GM12872 (cell line): ENCODE measurements around the gene ADARB2.

Source experiments
- TF ChIP-seq, protein P1 (sequence below): IDR thresholded peaks from 3 replicates; pipeline ENCODE4 v1.5.1; 2011; ENCODE audit warnings: low read depth, mild to moderate bottlenecking, low read length, moderate library complexity; ENCODE audit not compliant: insufficient read depth

Gene ADARB2

DNA sequence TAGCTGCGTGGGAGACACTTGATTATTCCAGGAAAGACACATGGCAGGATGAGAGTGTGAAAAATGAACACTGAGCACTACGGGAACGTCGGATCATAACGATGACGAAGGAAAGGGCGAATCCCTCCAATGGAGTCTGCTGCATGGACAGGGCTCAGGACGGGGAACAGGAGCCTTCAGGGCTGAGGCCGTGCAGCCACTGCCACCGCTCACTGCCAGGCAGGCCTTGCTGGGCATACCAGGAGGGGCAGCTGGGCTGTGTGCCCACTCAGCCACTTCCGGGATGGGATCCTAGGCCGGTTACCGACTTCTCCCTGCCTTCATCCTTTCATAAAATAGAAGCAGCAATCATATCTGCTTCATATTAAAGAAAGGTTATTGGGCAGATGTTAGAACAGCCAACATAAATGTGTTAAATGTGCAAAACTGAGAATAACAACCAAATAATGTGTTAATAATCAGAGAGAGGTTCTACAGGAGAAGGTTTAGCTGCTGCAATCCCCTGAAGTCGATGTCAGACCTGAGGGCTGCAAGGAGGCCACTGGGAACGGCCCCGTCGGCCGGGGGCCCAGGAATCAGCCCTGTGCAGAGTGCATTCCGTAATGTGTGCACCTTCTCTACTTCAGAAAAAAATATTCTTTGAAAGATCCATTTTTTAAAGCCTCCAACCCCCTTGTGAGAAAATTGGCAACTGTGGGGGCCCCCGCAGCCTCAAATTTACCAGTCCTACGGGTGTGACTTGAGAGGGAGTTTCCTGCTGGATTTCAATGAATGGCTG, 63.6 kb downstream of the ADARB2 start:
- TF ChIP-seq, protein P1, sequence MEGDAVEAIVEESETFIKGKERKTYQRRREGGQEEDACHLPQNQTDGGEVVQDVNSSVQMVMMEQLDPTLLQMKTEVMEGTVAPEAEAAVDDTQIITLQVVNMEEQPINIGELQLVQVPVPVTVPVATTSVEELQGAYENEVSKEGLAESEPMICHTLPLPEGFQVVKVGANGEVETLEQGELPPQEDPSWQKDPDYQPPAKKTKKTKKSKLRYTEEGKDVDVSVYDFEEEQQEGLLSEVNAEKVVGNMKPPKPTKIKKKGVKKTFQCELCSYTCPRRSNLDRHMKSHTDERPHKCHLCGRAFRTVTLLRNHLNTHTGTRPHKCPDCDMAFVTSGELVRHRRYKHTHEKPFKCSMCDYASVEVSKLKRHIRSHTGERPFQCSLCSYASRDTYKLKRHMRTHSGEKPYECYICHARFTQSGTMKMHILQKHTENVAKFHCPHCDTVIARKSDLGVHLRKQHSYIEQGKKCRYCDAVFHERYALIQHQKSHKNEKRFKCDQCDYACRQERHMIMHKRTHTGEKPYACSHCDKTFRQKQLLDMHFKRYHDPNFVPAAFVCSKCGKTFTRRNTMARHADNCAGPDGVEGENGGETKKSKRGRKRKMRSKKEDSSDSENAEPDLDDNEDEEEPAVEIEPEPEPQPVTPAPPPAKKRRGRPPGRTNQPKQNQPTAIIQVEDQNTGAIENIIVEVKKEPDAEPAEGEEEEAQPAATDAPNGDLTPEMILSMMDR: no peak

DNA sequence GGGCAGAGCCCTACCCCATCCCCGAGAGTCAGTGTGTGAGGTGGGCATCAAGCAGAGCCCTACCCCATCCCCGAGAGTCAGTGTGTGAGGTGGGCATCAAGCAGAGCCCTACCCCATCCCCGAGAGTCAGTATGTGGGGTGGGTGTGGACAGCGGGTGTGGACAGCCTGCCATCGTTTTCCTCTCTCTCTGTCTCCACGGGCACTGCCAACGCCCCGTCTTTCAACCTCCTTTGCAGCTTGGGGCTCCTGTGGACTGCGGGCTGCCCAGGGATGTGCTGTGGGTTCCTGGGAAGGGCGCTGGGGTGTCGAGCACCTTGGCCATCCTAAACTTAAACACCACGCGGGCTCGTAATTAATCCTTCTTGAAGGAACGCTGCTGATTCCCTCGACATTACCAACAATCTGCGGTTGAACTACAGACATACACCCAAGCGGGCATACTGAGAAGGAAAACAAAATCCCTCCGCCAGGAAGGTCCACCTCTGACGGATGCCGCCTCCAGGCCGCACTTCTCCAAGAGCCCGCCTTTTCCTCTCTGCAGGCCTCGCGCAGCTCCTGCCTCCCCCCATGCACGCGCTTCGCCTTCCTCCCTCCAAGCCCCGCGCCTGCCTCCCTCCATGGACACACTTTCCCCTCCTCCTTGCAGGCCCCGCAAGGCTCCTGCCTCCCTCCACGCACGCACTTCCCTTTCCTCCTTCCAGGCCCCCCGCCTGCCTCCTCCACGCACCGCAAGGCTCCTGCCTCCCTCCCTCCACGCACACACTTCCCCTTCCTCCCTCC, 65.1 kb downstream of the ADARB2 start:
- TF ChIP-seq, protein P1: no peak

DNA sequence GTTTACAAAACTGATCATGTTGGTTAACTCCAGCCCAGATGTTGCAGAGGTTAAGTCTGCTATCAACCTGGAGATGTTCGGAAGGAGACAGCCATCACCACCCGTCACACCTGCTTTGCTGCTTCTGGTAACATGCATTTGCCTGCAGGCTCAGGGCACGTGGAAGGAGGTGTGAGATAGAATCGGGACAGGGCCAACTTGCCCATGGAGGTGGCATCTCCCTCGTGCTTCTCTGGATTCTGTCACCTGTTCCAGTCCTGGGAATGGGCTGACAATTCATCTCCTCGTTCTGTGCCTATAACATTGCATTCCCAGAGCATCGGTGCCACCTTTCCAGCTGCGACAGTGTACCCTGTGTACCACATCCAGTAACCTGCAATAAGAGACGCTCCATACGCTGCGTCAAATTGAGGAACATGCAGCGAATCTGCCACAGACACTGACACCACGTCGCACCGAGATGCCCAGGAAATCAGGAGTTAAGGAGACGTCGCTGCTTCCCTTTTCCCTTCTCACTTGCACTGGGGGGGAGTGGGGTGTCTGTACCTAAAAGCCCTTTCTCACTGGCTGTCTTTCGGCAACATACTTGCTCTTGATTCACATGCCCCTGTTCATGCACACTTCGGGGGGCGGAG, 65.8 kb downstream of the ADARB2 start:
- TF ChIP-seq, protein P1: no peak

DNA sequence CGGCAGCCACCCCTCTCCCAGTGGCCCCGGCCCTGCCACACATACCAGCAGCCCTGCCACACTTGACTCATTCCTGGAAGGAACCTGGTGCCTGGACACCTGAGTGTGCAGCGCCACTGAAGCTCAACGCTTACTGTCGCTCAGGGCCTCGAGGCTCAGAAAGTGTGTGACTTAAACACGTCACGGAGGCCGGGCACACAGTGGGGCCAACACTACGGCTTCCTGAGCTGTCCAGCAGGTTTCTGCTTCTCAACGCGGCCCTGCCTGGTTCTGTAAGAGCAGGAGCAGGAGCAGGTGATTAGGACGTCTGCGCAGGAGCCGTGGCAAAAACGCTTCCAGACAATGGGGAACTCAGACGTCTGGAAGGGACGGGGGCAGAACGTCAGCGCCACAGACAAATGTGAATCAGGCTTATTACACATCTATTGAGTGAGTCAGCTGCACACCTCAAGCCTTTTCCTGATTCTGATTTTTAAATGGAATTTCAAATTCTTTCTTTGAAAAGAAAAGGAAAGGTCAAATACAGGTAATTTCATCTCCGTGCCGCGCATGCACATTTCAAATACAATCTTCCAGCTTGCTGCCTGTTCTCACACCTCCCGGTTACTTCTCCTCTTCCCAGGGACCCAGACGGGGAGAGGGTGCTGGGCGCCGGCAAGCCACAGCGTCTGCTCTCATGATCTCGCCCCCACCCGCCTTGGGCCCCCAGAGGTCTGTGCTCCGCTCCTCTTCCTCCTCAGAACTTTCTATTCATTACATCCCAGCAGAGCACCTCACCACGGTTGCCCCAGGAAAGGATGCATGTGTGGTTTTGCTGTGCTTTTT, 66.6 kb downstream of the ADARB2 start:
- TF ChIP-seq, protein P1: no peak

DNA sequence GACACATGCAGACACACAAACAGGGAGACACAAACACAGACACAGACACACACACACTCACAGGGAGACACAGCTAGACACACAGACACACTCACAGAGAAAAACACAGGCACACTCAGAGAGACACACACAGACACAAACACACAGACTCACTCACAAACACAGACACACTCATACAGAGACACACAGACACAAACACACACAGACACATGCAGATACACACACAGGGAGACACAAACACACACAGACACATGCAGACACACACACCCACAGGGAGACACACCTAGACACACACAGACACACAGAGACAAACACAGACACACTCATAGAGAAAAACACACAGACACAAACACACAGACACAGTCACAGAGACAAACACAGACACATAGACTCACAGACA, 67.9 kb downstream of the ADARB2 start:
- TF ChIP-seq, protein P1: no peak

DNA sequence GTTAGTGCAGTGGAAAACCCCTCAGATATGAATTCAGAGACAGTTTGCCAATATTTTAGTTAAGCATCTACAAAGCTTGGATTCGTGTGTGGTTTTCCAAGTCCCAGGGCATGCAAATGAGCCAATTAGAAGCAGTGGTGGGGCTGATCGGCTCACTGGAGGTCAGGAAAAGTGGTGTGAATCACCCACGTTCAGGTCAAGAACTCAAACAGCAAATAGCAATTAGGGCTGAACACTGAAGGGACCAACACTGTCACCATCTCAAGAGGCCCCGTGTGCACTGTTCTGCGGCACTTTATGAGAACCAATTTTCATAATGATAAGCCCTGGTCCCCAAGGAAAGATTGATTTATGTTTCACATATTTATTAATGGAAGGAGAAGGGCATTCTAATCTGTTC, 68.9 kb downstream of the ADARB2 start:
- TF ChIP-seq, protein P1: no peak

DNA sequence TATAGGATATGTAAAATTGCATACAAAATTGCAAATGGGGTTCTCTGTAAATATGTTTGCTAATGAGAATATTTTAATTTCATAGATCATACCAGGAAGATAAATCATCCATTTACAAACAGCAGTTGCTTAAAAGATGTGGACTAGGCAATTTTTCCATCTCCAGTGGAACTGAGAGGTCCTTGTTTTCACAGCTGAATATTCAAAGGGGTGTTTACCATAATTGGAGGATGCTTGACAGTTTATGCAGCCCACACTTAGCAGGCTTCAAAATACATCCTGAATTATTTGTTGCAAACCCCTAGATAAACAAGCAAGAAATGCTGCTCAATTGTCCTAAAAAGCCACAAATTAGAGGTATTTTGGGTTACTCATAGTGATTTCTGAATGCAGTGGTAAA, 69.9 kb downstream of the ADARB2 start:
- TF ChIP-seq, protein P1: no peak
